Neural progenitor cell (in vitro differentiated cells): ENCODE results near the gene TMEM37. TPM values are rescaled to one million over a fixed set of nuclear protein-coding genes. Genes with fewer than 3 reads are reported as not detected.

Experiments used
- DNase-seq: peaks from one replicate; pipeline ENCODE4 v3.0.0-alpha.2; 2016; ENCODE audit warnings: low spot score
- H2AFZ ChIP-seq: fragments of 200-600 bp; sonication (generic); replicated peaks from 2 replicates; pipeline ENCODE4 v1.6.1; 2016; ENCODE audit warnings: antibody characterized with exemption
- H3F3A ChIP-seq: fragments of 200-600 bp; sonication (generic); 2 replicates; pipeline ENCODE4 v1.6.1; 2016; ENCODE audit warnings: antibody characterized with exemption, low read depth
- H3K27ac ChIP-seq: fragments of 200-600 bp; sonication (generic); 2 replicates; pipeline ENCODE4 v1.5.1; 2016; ENCODE audit warnings: mild to moderate bottlenecking
- H3K27me3 ChIP-seq: fragments of 200-600 bp; sonication (generic); 2 replicates; pipeline ENCODE4 v1.6.1; 2016; ENCODE audit warnings: mild to moderate bottlenecking, moderate library complexity
- H3K36me3 ChIP-seq: fragments of 200-600 bp; sonication (generic); 2 replicates; pipeline ENCODE4 v1.5.1; 2016
- H3K4me1 ChIP-seq: fragments of 200-600 bp; sonication (generic); 2 replicates; pipeline ENCODE4 v1.6.1; 2016; ENCODE audit warnings: mixed run types
- H3K4me2 ChIP-seq: fragments of 200-600 bp; sonication (generic); 2 replicates; pipeline ENCODE4 v1.6.1; 2016
- H3K4me3 ChIP-seq: fragments of 200-600 bp; sonication (generic); 2 replicates; pipeline ENCODE4 v1.5.1; 2016
- H3K79me2 ChIP-seq: fragments of 200-600 bp; sonication (generic); 2 replicates; pipeline ENCODE4 v1.6.1; 2016; ENCODE audit warnings: low read depth
- H3K9ac ChIP-seq: fragments of 200-600 bp; sonication (generic); 2 replicates; pipeline ENCODE4 v1.6.1; 2016
- H3K9me3 ChIP-seq: fragments of 200-600 bp; sonication (generic); 2 replicates; pipeline ENCODE4 v1.5.1; 2016; ENCODE audit warnings: low read depth
- H4K20me1 ChIP-seq: fragments of 200-600 bp; sonication (generic); 2 replicates; pipeline ENCODE4 v1.6.1; 2016; ENCODE audit warnings: low read depth
- H3K27ac Mint-ChIP-seq: 3 replicates; pipeline ENCODE4 v1.8.0; 2021; ENCODE audit warnings: mixed read lengths
- H3K27me3 Mint-ChIP-seq: 2 replicates; pipeline ENCODE4 v1.8.0; 2022; ENCODE audit warnings: low read depth, mild to moderate bottlenecking, inconsistent platforms, moderate library complexity, mixed read lengths; ENCODE audit not compliant: insufficient read depth
- H3K36me3 Mint-ChIP-seq: 3 replicates; pipeline ENCODE4 v1.8.0; 2021; ENCODE audit warnings: mixed read lengths
- H3K4me1 Mint-ChIP-seq: 3 replicates; pipeline ENCODE4 v1.8.0; 2021; ENCODE audit warnings: mixed read lengths
- H3K4me3 Mint-ChIP-seq: 3 replicates; pipeline ENCODE4 v1.8.0; 2021; ENCODE audit warnings: mild to moderate bottlenecking, moderate library complexity, mixed read lengths
- H3K9me3 Mint-ChIP-seq: 3 replicates; pipeline ENCODE4 v1.8.0; 2020; ENCODE audit warnings: mixed read lengths
- EZH2 ChIP-seq: fragments of 200-600 bp; sonication (generic); IDR thresholded peaks from 2 replicates; pipeline ENCODE4 v1.6.1; 2017; ENCODE audit warnings: antibody characterized with exemption, mild to moderate bottlenecking, moderate library complexity
- EZH2phosphoT487 ChIP-seq: fragments of 200-600 bp; sonication (generic); IDR thresholded peaks from 2 replicates; pipeline ENCODE4 v1.6.1; 2017; ENCODE audit warnings: antibody characterized with exemption
- total RNA-seq: library from RNA; depleted of rRNA; stranded (reverse); fragments of >200 nt; gene quantifications from 2 replicates; pipeline ENCODE4 v1.2.3, GENCODE V29; 2015; ENCODE audit warnings: low replicate concordance
- TF ChIP-seq, protein P1 (sequence below): fragments of 200-600 bp; sonication (generic); IDR thresholded peaks from 2 replicates; pipeline ENCODE4 v1.5.1; 2017; ENCODE audit warnings: antibody characterized with exemption, mild to moderate bottlenecking

TMEM37 gene
- total RNA-seq, 1 donor from 2014 or later, result 1.0 TPM

DNA sequence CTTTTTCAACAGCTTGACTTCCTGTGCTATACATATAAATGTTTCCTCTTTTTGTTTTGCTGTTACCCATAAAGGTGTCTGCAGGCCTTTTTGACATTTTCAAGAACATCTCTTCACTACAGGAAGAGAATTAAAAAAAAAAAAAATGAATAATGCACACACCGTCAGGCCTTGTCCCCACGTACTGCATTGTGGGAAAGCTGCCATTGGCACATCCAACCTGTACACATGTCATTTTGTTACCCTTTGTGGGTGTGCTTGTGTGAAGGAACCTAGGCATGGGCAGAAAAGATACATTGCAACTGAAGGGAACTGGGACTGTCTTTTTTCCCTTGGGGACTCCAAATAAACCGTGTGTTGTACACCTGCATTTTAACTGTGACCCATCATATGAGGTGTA lies 16.8 kb upstream of the TMEM37 start:
- TF ChIP-seq EZH2phosphoT487 (no peak), EZH2 (no peak)
- TF ChIP-seq, protein P1, sequence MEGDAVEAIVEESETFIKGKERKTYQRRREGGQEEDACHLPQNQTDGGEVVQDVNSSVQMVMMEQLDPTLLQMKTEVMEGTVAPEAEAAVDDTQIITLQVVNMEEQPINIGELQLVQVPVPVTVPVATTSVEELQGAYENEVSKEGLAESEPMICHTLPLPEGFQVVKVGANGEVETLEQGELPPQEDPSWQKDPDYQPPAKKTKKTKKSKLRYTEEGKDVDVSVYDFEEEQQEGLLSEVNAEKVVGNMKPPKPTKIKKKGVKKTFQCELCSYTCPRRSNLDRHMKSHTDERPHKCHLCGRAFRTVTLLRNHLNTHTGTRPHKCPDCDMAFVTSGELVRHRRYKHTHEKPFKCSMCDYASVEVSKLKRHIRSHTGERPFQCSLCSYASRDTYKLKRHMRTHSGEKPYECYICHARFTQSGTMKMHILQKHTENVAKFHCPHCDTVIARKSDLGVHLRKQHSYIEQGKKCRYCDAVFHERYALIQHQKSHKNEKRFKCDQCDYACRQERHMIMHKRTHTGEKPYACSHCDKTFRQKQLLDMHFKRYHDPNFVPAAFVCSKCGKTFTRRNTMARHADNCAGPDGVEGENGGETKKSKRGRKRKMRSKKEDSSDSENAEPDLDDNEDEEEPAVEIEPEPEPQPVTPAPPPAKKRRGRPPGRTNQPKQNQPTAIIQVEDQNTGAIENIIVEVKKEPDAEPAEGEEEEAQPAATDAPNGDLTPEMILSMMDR, result no peak
- H3K9me3 Mint-ChIP-seq, result peaks cover 11% of the 10 kb centered on the region
- Histone ChIP-seq H3K9ac (no peak overlapping the region), H2AFZ (no peak overlapping the region), H3F3A (no peaks in the 10 kb centered on the region), H3K27ac (no peak overlapping the region), H4K20me1 (no peaks in the 10 kb centered on the region), H3K79me2 (no peaks in the 10 kb centered on the region), H3K4me1 (no peaks in the 10 kb centered on the region), H3K36me3 (no peaks in the 10 kb centered on the region), H3K9me3 (no peaks in the 10 kb centered on the region), H3K4me2 (no peak overlapping the region), H3K4me3 (no peak overlapping the region), H3K27me3 (no peaks in the 10 kb centered on the region)
- H3K4me1 Mint-ChIP-seq, result no peaks in the 10 kb centered on the region
- DNase-seq, result no peak
- peak overlapping the region; percentile 39 for H3K27ac Mint-ChIP-seq
- H3K4me3 Mint-ChIP-seq, result no peak overlapping the region
- H3K27me3 Mint-ChIP-seq, result peaks cover 3% of the 10 kb centered on the region
- no peaks in the 10 kb centered on the region for H3K36me3 Mint-ChIP-seq

DNA sequence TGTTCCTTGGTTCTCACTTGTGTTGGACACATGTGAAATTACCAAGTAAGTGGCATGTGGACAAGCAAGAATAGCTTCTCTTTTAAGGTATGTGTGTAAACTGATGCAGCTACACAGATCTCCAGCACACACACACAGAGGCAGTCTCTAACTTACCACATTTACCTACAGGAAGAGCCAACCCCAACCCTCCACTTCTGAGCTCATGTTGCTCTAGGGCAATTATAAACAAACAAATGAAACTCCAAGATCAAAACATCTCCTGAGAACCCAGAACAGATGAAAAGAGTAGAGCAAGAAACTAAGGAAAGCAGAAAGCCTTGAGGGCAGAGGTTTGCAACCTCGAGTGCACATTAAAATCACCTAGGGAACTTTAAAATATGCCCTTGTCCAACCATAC lies 16.0 kb upstream of the TMEM37 start:
- H3K4me3 Mint-ChIP-seq, result no peak overlapping the region

DNA sequence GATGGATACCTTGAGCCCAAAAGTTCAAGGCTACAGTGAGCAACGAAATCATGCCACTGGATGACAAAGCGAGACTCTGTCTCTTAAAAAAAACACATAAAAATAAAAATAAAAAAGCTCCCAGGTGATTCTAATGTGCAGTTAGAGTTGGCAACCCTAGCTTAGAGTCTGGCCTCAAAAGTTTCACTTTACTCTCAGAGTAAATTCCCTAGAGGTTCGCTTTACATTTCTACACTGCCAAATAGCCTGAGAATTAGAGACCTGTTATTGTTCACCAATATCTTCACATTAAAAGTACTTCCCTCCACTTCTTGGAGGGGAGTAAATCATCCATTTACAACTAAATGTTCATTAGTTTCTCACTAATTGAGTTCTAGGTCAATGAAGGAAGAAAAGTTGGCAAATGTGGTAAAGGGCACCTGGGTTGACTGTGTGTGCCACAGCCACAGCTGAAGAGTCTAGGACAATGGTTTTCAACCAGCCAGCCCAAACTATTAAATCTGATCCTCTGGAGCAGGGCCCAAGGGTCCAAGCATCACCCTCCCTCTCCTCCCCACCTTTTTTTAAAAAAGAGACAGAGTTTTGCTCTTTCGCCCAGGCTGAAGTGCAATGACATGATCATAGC lies 15.2 kb upstream of the TMEM37 start:
- H3K4me3 Mint-ChIP-seq, result no peak overlapping the region
- TF ChIP-seq EZH2phosphoT487 (no peak), EZH2 (no peak)
- TF ChIP-seq, protein P1, result no peak
- H3K4me2 ChIP-seq, result no peak overlapping the region

More for the DNA sequence above, 16.0 kb upstream of the TMEM37 start:
- Mint-ChIP-seq H3K4me1 (no peaks in the 10 kb centered on the region), H3K27me3 (peaks cover 3% of the 10 kb centered on the region), H3K27ac (no peak overlapping the region), H3K36me3 (no peaks in the 10 kb centered on the region), H3K9me3 (peaks cover 10% of the 10 kb centered on the region)
- Histone ChIP-seq H3K27me3 (no peaks in the 10 kb centered on the region), H3K36me3 (no peaks in the 10 kb centered on the region), H3K4me1 (no peaks in the 10 kb centered on the region), H4K20me1 (no peaks in the 10 kb centered on the region), H3K79me2 (no peaks in the 10 kb centered on the region), H3K4me3 (no peak overlapping the region), H3K9me3 (no peaks in the 10 kb centered on the region), H3K4me2 (no peak overlapping the region), H3K9ac (no peak overlapping the region), H2AFZ (no peak overlapping the region), H3F3A (no peaks in the 10 kb centered on the region), H3K27ac (no peak overlapping the region)
- TF ChIP-seq, protein P1, result no peak
- TF ChIP-seq EZH2phosphoT487 (no peak), EZH2 (no peak)
- DNase-seq, result no peak

More for the DNA sequence above, 15.2 kb upstream of the TMEM37 start:
- H3K36me3 ChIP-seq, result no peaks in the 10 kb centered on the region
- H3K27me3 ChIP-seq, result no peaks in the 10 kb centered on the region
- Mint-ChIP-seq H3K4me1 (no peaks in the 10 kb centered on the region), H3K27me3 (peaks cover 3% of the 10 kb centered on the region), H3K36me3 (no peaks in the 10 kb centered on the region), H3K27ac (no peak overlapping the region), H3K9me3 (peaks cover 13% of the 10 kb centered on the region)
- no peaks in the 10 kb centered on the region for H4K20me1 ChIP-seq
- no peaks in the 10 kb centered on the region for H3F3A ChIP-seq
- H3K4me1 ChIP-seq, result no peaks in the 10 kb centered on the region
- no peak for DNase-seq
- H3K79me2 ChIP-seq, result no peaks in the 10 kb centered on the region
- H3K27ac ChIP-seq, result no peak overlapping the region
- H2AFZ ChIP-seq, result no peak overlapping the region
- no peak overlapping the region for H3K4me3 ChIP-seq
- no peak overlapping the region for H3K9ac ChIP-seq
- no peaks in the 10 kb centered on the region for H3K9me3 ChIP-seq
